HCT116 (cell line): Measurements from ENCODE around the gene FBXO7. TPM values are rescaled to one million over a fixed set of nuclear protein-coding genes. Genes with fewer than 3 reads are reported as not detected.

Experiments used
- ATAC-seq: fragments of 200-7000 bp; cut with Tn5 transposase; 2 replicates; pipeline ENCODE4 v1.9.1; 2020; ENCODE audit warnings: mild to moderate bottlenecking, moderate library complexity
- Bru-seq: library from RNA; stranded (reverse); fragments of 400-500 nt; gene quantifications from one replicate; lab custom pipeline; 2021; lab: Mats Ljungman, UMichigan
- BruChase-seq, 2 experiments: library from RNA; stranded (reverse); fragments of 400-500 nt; gene quantifications; one replicate each; lab custom pipeline; 2021; lab: Mats Ljungman, UMichigan
- BruUV-seq: library from RNA; stranded (reverse); fragments of 400-500 nt; replicated peaks from 2 replicates; lab custom pipeline; 2021; lab: Mats Ljungman, UMichigan
- CTCF ChIA-PET: fragments of 300-600 bp; sonication (Branson Sonifier 250); formaldehyde crosslinking; loops from one replicate; lab custom pipeline; 2021; ENCODE audit warnings: antibody characterized with exemption; lab: Charles Lee
- POLR2A ChIA-PET: fragments of 300-600, 350-600 bp; sonication (Branson Sonifier 250); formaldehyde crosslinking; loops from one replicate; lab custom pipeline; 2021; ENCODE audit warnings: antibody characterized with exemption; lab: Charles Lee
- RAD21 ChIA-PET, 2 experiments: fragments of 300-600 bp; sonication (Branson Sonifier 250); formaldehyde crosslinking; loops; one replicate each; lab custom pipeline; 2023; ENCODE audit warnings: low total read pairs in 2 of 2; ENCODE audit not compliant: uncharacterized antibody in 2 of 2, unreplicated experiment in 2 of 2, low non-redundant PET in 1 of 2; lab: Charles Lee
- DNase-seq: peaks from one replicate; pipeline ENCODE4 v3.0.0-alpha.2; 2010; ENCODE audit warnings: low read depth, low spot score
- H2AFZ ChIP-seq: fragments of 200-600 bp; shearing (Covaris generic), sonication (generic); 2 replicates; pipeline ENCODE4 v1.6.1; 2017; ENCODE audit warnings: low read depth, mixed run types, mixed read lengths, antibody characterized with exemption, low read length; ENCODE audit not compliant: poor library complexity, severe bottlenecking
- H3K27ac ChIP-seq: 2 replicates; pipeline ENCODE4 v1.5.1; 2012; ENCODE audit warnings: low read depth, low read length
- H3K27me3 ChIP-seq: fragments of 200-600 bp; sonication (generic); 2 replicates; pipeline ENCODE4 v1.6.1; 2016; ENCODE audit warnings: mixed run types, low read length, mixed read lengths; ENCODE audit not compliant: insufficient read depth
- H3K36me3 ChIP-seq, 2 experiments: fragments of 200-500 bp in 1 of 2; fragments of 200-600 bp in 1 of 2; sonication (Bioruptor generic) in 1 of 2; sonication (generic) in 1 of 2; 2 replicates each; pipeline versions ENCODE4 v1.5.1 to v1.6.1; 2014 to 2016; ENCODE audit warnings: low read length in 2 of 2, inconsistent platforms in 1 of 2, mixed read lengths in 1 of 2, mixed run types in 1 of 2; ENCODE audit not compliant: insufficient read depth in 2 of 2, control insufficient read depth in 1 of 2
- H3K4me1 ChIP-seq, 2 experiments: fragments of 200-600 bp in 1 of 2; sonication (generic) in 1 of 2; 2 replicates each; pipeline versions ENCODE4 v1.5.1 to v1.6.1; 2012 to 2017; ENCODE audit warnings: low read length in 2 of 2, inconsistent platforms in 1 of 2, mild to moderate bottlenecking in 1 of 2, mixed read lengths in 1 of 2, mixed run types in 1 of 2, moderate library complexity in 1 of 2; ENCODE audit not compliant: insufficient read depth in 2 of 2, control insufficient read depth in 1 of 2
- H3K4me2 ChIP-seq: fragments of 200-600 bp; sonication (generic); 2 replicates; pipeline ENCODE4 v1.6.1; 2017; ENCODE audit warnings: mixed run types, low read length, mixed read lengths
- H3K4me3 ChIP-seq, 2 experiments: fragments of 200-600 bp in 1 of 2; sonication (generic) in 1 of 2; replicated peaks in 1 of 2; 2 replicates each; pipeline ENCODE4 v1.5.1; 2011 to 2016; ENCODE audit warnings: low read length in 2 of 2, control low read depth in 1 of 2, low read depth in 1 of 2, mild to moderate bottlenecking in 1 of 2, mixed read lengths in 1 of 2, mixed run types in 1 of 2
- H3K79me2 ChIP-seq: fragments of 200-600 bp; sonication (generic); 2 replicates; pipeline ENCODE4 v1.6.1; 2017; ENCODE audit warnings: mild to moderate bottlenecking, mixed run types, low read length, moderate library complexity, mixed read lengths; ENCODE audit not compliant: insufficient read depth
- H3K9ac ChIP-seq: fragments of 200-600 bp; sonication (generic); 2 replicates; pipeline ENCODE4 v1.6.1; 2016; ENCODE audit warnings: low read length, mixed read lengths
- H3K9me2 ChIP-seq: fragments of 200-600 bp; sonication (generic), shearing (Covaris generic); 2 replicates; pipeline ENCODE4 v1.6.1; 2017; ENCODE audit warnings: mixed run types, mild to moderate bottlenecking, moderate library complexity; ENCODE audit not compliant: insufficient read depth
- H3K9me3 ChIP-seq, 2 experiments: fragments of 200-500 bp in 1 of 2; fragments of 200-600 bp in 1 of 2; sonication (Bioruptor generic) in 1 of 2; sonication (generic) in 1 of 2; 2 replicates each; pipeline ENCODE4 v1.6.1; 2014 to 2017; ENCODE audit warnings: low read length in 2 of 2, mixed read lengths in 2 of 2, inconsistent platforms in 1 of 2, low read depth in 1 of 2, mild to moderate bottlenecking in 1 of 2, mixed run types in 1 of 2, moderate library complexity in 1 of 2; ENCODE audit not compliant: control insufficient read depth in 1 of 2, insufficient read depth in 1 of 2
- H4K20me1 ChIP-seq: fragments of 200-600 bp; sonication (generic), shearing (Covaris generic); 2 replicates; pipeline ENCODE4 v1.6.1; 2017; ENCODE audit warnings: mixed run types, mild to moderate bottlenecking, moderate library complexity; ENCODE audit not compliant: insufficient read depth
- ATF3 ChIP-seq: IDR thresholded peaks from 2 replicates; pipeline ENCODE4 v1.6.1; 2012
- CBX3 ChIP-seq: IDR thresholded peaks from 2 replicates; pipeline ENCODE4 v1.6.1; 2012; ENCODE audit warnings: low read depth
- CEBPB ChIP-seq: IDR thresholded peaks from 2 replicates; pipeline ENCODE4 v1.6.1; 2012; ENCODE audit warnings: low read depth
- CTCF ChIP-seq, 3 experiments: fragments of 200-600 bp in 1 of 3; sonication (generic) in 1 of 3; IDR thresholded peaks in 2 of 3; conservative IDR thresholded peaks in 1 of 3; 2 replicates each; pipeline ENCODE4 v1.5.1; 2012 to 2017; ENCODE audit warnings: low read depth in 2 of 3, low read length in 2 of 3, antibody characterized with exemption in 1 of 3, borderline replicate concordance in 1 of 3, control low read depth in 1 of 3, mild to moderate bottlenecking in 1 of 3, mixed read lengths in 1 of 3, mixed run types in 1 of 3, moderate library complexity in 1 of 3; ENCODE audit not compliant: insufficient read depth in 1 of 3
- ELF1 ChIP-seq: IDR thresholded peaks from 2 replicates; pipeline ENCODE4 v1.6.1; 2012; ENCODE audit warnings: low read depth, borderline replicate concordance
- EZH2 ChIP-seq: fragments of 200-600 bp; sonication (generic); IDR thresholded peaks from 2 replicates; pipeline ENCODE4 v1.6.1; 2017; ENCODE audit warnings: antibody characterized with exemption, mixed run types
- EZH2phosphoT487 ChIP-seq: fragments of 200-600 bp; IDR thresholded peaks from 2 replicates; pipeline ENCODE4 v1.6.1; 2018; ENCODE audit warnings: antibody characterized with exemption, borderline replicate concordance
- FOSL1 ChIP-seq: IDR thresholded peaks from 2 replicates; pipeline ENCODE4 v1.6.1; 2012; ENCODE audit warnings: low read depth
- JUND ChIP-seq: IDR thresholded peaks from 2 replicates; pipeline ENCODE4 v1.6.1; 2012
- POLR2A ChIP-seq: IDR thresholded peaks from 2 replicates; pipeline ENCODE4 v1.7.0; 2011; ENCODE audit warnings: borderline replicate concordance; ENCODE audit not compliant: insufficient read depth, insufficient read length; ENCODE audit errors: extremely low read depth
- POLR2AphosphoS5 ChIP-seq: IDR thresholded peaks from 2 replicates; pipeline ENCODE4 v1.6.1; 2011; ENCODE audit warnings: mild to moderate bottlenecking, low read depth, low read length, moderate library complexity
- RAD21 ChIP-seq: IDR thresholded peaks from 2 replicates; pipeline ENCODE4 v1.6.1; 2012; ENCODE audit warnings: low read depth, mild to moderate bottlenecking
- REST ChIP-seq: IDR thresholded peaks from 2 replicates; pipeline ENCODE4 v1.6.1; 2012; ENCODE audit warnings: low read depth
- SRF ChIP-seq: IDR thresholded peaks from 2 replicates; pipeline ENCODE4 v1.6.1; 2012; ENCODE audit warnings: low read depth
- TCF7L2 ChIP-seq: IDR thresholded peaks from 2 replicates; pipeline ENCODE4 v1.7.0; 2011; ENCODE audit warnings: borderline replicate concordance, inconsistent platforms; ENCODE audit not compliant: insufficient read depth, insufficient read length; ENCODE audit errors: extremely low read depth
- YY1 ChIP-seq: IDR thresholded peaks from 2 replicates; pipeline ENCODE4 v1.6.1; 2011; ENCODE audit warnings: low read length, low read depth, moderate library complexity, mild to moderate bottlenecking; ENCODE audit not compliant: insufficient replicate concordance; ENCODE audit errors: extremely low read depth
- ZFX ChIP-seq: fragments of 450-650 bp; IDR thresholded peaks from 2 replicates; pipeline ENCODE4 v1.6.1; 2017
- ZNF274 ChIP-seq: fragments of 200-500 bp; sonication (Bioruptor generic); IDR thresholded peaks from 2 replicates; pipeline ENCODE4 v1.6.1; 2014; ENCODE audit warnings: mild to moderate bottlenecking, low read depth, low read length, inconsistent platforms
- intact Hi-C: fragments of 100-400 bp; cut with micrococcal nuclease; formaldehyde crosslinking; loops from 2 replicates; pipeline ENCODE4 v1.10.0; 2022
- long read RNA-seq: library from polyadenylated mRNA; unstranded; transcript quantifications from one replicate; pipeline ENCODE4 v2.0.0, GENCODE V29; 2021; ENCODE audit not compliant: unreplicated experiment
- polyA plus RNA-seq: library from polyadenylated mRNA; unstranded; fragments of >200 nt; gene quantifications from 2 replicates; pipeline ENCODE4 v1.2.1, GENCODE V29; 2012; ENCODE audit warnings: missing spikeins
- total RNA-seq: library from RNA; stranded (reverse); gene quantifications from one replicate; pipeline ENCODE4 v1.2.1, GENCODE V29; 2021; ENCODE audit not compliant: unreplicated experiment

The FBXO7 gene
- total RNA-seq (69.2 TPM), Bru-seq, nascent RNA (percentile 92 among the genes with signal in this experiment), BruChase-seq, experiment 1, labeled RNA remaining after a 6-hour chase (percentile 90 among the genes with signal in this experiment), BruChase-seq, experiment 2, labeled RNA remaining after a 2-hour chase (percentile 86 among the genes with signal in this experiment)
- 61.4 and 64.1 TPM in 2 replicates for polyA plus RNA-seq
- long read RNA-seq, transcript FBXO7-202 (9 exons, 1,888 nt), result minor isoform, 20 of 188 reads
- long read RNA-seq, transcript FBXO7-201 (9 exons, 2,195 nt), result major isoform, 110 of 188 reads
- long read RNA-seq, transcript FBXO7-204 (9 exons, 1,921 nt), result minor isoform, 19 of 188 reads
- long read RNA-seq, transcript FBXO7-206 (9 exons, 1,535 nt), result minor isoform, 16 of 188 reads
- long read RNA-seq, partial matches to known transcripts, result 13 of 188 reads
- long read RNA-seq, other reads (novel, unspliced or antisense), result 8 of 188 reads

- H3K9ac ChIP-seq, result peak within 1 kb of the TSS; percentile 82
- intact Hi-C loops, result loop anchor here (5.0 to 10.0 kb wide), 3 partner anchors 270 to 498 kb away; partner anchors contain the start of gene RFPL2
- no peaks in the 10 kb centered on the region for H3K9me3 ChIP-seq
- peak within 1 kb of the TSS; percentile 69 to 79 for H3K4me3 ChIP-seq
- peak; percentile 83 for ATAC-seq
- H3K9me2 ChIP-seq, result no peaks in the 10 kb centered on the region
- H4K20me1 ChIP-seq, result peaks cover 9% of the 10 kb centered on the region; the same call in 1 of the 2 replicates
- peaks cover 47% of the 10 kb centered on the region for H3K79me2 ChIP-seq
- DNase-seq, result peak; percentile 80
- peak within 1 kb of the TSS; percentile 93 for H3K4me2 ChIP-seq
- peak within 1 kb of the TSS; percentile 41 for H2AFZ ChIP-seq
- peaks cover 18 to 20% of the 10 kb centered on the region in 2 experiments for H3K4me1 ChIP-seq
- POLR2A ChIA-PET, result interaction anchor here (0.7 to 1.4 kb wide), 3 partner anchors 11 to 15 kb away, joined by 3 read pairs; no protein-coding TSS in a partner anchor
- H3K36me3 ChIP-seq, result peaks cover 0 to 2% of the 10 kb centered on the region in 2 experiments; a peak in 2 of 4 replicates
- RAD21 ChIA-PET, result no interaction called here
- H3K27me3 ChIP-seq, result no peaks in the 10 kb centered on the region
- peak within 1 kb of the TSS; percentile 98 for H3K27ac ChIP-seq
- BruUV-seq, result no TSS peak
- CTCF ChIA-PET, result interaction anchor here (0.8 to 1.4 kb wide), 5 partner anchors 11 to 504 kb away, joined by 3 to 4 read pairs (median 4); partner anchors contain the start of genes BPIFC and RTCB
- TF ChIP-seq ZFX, result peak; percentile 97
- TF ChIP-seq RAD21, result no peak
- no peak for TF ChIP-seq REST
- no peak for TF ChIP-seq CEBPB
- TF ChIP-seq ELF1, result peak; percentile 80
- TF ChIP-seq ZNF274, result no peak
- peak; percentile 74 for TF ChIP-seq POLR2A
- TF ChIP-seq EZH2, result no peak
- TF ChIP-seq FOSL1, result no peak
- peak; percentile 36 for TF ChIP-seq TCF7L2
- peak; percentile 10; the same call in 1 of the 2 replicates for TF ChIP-seq JUND
- TF ChIP-seq EZH2phosphoT487, result no peak
- TF ChIP-seq CBX3, result no peak
- TF ChIP-seq ATF3, result no peak
- TF ChIP-seq CTCF (IDR thresholded peaks at IDR 0.05 in 2 of 3, conservative IDR thresholded peaks at IDR 0.05 in 1 of 3; ENCODE audit: borderline replicate concordance in 1 of 3, insufficient read depth in 1 of 3, low read depth in 2 of 3, low read length in 2 of 3), result 0 out of 6 replicates have a peak, but pooled peaks of 1 of the 3 experiments have one; percentile 3
- TF ChIP-seq YY1, result no peak
- peak; percentile 35; the same call in 1 of the 2 replicates for TF ChIP-seq POLR2AphosphoS5
- peak; percentile 59; the same call in 1 of the 2 replicates for TF ChIP-seq SRF
Measured at GRCh38 chr22:32474635-32475467, at the start of gene FBXO7. TSS of gene FBXO7 (plus strand) at chr22:32474811. CDS start at chr22:32475003, 192 bp downstream.
